ENCODE results near the gene LTA. TPM values are rescaled to one million over a fixed set of nuclear protein-coding genes. Genes with fewer than 3 reads are reported as not detected.
A peak's percentile ranks its signal among the peaks of the same experiment; 100 is the strongest.

Gene LTA
- total RNA-seq, 1 donor from 2014 or later = not detected

DNA sequence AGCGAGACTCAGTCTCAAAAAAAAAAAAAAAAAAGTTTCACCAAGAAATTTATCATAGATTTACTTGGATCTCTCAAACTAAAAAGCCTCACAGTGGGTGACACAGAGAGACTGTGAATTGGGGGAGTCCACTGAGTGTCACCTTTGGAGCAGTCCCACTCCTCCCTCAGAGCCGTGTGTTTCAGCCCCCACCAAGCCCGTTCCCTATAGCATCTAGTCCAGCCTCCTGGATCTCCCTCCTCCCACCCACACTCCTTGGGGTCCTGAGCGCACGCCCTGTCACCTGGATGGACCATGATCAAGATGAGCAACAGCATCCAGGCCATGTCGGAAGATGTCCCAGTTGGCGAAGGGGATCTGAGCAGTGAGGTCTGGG, 20.3 kb downstream of the LTA start:
- Mint-ChIP-seq H3K4me3 (ENCODE audit: unreplicated experiment) (no peak overlapping the region), H3K36me3 (ENCODE audit: unreplicated experiment) (no peaks in the 10 kb centered on the region), H3K27ac (ENCODE audit: unreplicated experiment) (no peak overlapping the region), H3K9me3 (ENCODE audit: unreplicated experiment) (no peaks in the 10 kb centered on the region), H3K4me1 (ENCODE audit: unreplicated experiment) (no peaks in the 10 kb centered on the region), H3K27me3 (ENCODE audit: unreplicated experiment) (no peaks in the 10 kb centered on the region)
- no peak for DNase-seq (ENCODE audit: extremely low spot score, unreplicated experiment)
- TF ChIP-seq, protein P1, sequence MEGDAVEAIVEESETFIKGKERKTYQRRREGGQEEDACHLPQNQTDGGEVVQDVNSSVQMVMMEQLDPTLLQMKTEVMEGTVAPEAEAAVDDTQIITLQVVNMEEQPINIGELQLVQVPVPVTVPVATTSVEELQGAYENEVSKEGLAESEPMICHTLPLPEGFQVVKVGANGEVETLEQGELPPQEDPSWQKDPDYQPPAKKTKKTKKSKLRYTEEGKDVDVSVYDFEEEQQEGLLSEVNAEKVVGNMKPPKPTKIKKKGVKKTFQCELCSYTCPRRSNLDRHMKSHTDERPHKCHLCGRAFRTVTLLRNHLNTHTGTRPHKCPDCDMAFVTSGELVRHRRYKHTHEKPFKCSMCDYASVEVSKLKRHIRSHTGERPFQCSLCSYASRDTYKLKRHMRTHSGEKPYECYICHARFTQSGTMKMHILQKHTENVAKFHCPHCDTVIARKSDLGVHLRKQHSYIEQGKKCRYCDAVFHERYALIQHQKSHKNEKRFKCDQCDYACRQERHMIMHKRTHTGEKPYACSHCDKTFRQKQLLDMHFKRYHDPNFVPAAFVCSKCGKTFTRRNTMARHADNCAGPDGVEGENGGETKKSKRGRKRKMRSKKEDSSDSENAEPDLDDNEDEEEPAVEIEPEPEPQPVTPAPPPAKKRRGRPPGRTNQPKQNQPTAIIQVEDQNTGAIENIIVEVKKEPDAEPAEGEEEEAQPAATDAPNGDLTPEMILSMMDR (IDR thresholded peaks at IDR 0.05) = no peak

DNA sequence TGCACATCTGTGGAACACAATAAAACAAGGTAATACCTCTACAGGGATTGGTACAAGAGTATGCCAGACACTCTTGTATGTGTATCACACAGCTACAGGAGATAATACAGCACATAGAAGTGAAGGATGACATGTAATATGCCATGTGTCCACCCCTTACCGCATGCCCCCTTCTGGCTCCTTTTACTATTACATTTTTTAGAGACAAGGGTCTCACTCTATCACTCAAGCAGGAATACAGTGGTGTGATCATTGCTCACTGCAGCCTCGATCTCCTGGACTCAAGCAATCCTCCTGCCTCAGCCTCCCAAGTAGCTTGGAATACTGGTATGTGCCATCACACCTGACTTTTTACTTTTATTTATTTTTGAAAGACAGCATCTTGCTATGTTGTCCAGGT, 24.9 kb downstream of the LTA start:
- Mint-ChIP-seq H3K27me3 (ENCODE audit: unreplicated experiment) (no peaks in the 10 kb centered on the region), H3K4me3 (ENCODE audit: unreplicated experiment) (no peak overlapping the region), H3K36me3 (ENCODE audit: unreplicated experiment) (no peaks in the 10 kb centered on the region), H3K27ac (ENCODE audit: unreplicated experiment) (no peak overlapping the region), H3K4me1 (ENCODE audit: unreplicated experiment) (no peaks in the 10 kb centered on the region), H3K9me3 (ENCODE audit: unreplicated experiment) (no peaks in the 10 kb centered on the region)
- no peak for DNase-seq (ENCODE audit: extremely low spot score, unreplicated experiment)
- TF ChIP-seq, protein P1 (IDR thresholded peaks at IDR 0.05) = peak; percentile 54

DNA sequence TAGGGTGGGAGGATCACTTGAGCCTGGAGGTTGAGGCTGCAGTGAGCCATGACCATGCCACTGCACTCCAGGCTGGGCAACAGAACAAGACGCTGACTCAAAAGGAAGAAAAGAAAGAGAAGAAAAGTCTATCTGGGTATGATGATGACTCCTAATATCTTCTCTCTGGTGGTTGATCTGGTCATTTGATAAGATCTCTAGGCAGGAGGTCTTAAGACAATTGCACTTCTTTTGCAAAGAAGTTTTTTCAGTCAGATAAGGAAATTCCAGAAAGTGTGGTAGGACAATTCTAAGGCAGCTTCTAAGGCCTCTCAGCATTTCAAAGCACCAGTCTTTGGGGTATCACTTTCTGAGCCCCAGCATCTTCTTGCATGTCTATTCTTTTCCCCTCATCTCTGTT, 35.2 kb downstream of the LTA start:
- no peaks in the 10 kb centered on the region for H3K36me3 Mint-ChIP-seq (ENCODE audit: unreplicated experiment)
- TF ChIP-seq, protein P1 (IDR thresholded peaks at IDR 0.05) = no peak
- H3K4me3 Mint-ChIP-seq (ENCODE audit: unreplicated experiment) = no peak overlapping the region
- H3K27ac Mint-ChIP-seq (ENCODE audit: unreplicated experiment) = no peak overlapping the region
- no peak for DNase-seq (ENCODE audit: extremely low spot score, unreplicated experiment)
- no peaks in the 10 kb centered on the region for H3K9me3 Mint-ChIP-seq (ENCODE audit: unreplicated experiment)
- no peaks in the 10 kb centered on the region for H3K4me1 Mint-ChIP-seq (ENCODE audit: unreplicated experiment)
- no peaks in the 10 kb centered on the region for H3K27me3 Mint-ChIP-seq (ENCODE audit: unreplicated experiment)

DNA sequence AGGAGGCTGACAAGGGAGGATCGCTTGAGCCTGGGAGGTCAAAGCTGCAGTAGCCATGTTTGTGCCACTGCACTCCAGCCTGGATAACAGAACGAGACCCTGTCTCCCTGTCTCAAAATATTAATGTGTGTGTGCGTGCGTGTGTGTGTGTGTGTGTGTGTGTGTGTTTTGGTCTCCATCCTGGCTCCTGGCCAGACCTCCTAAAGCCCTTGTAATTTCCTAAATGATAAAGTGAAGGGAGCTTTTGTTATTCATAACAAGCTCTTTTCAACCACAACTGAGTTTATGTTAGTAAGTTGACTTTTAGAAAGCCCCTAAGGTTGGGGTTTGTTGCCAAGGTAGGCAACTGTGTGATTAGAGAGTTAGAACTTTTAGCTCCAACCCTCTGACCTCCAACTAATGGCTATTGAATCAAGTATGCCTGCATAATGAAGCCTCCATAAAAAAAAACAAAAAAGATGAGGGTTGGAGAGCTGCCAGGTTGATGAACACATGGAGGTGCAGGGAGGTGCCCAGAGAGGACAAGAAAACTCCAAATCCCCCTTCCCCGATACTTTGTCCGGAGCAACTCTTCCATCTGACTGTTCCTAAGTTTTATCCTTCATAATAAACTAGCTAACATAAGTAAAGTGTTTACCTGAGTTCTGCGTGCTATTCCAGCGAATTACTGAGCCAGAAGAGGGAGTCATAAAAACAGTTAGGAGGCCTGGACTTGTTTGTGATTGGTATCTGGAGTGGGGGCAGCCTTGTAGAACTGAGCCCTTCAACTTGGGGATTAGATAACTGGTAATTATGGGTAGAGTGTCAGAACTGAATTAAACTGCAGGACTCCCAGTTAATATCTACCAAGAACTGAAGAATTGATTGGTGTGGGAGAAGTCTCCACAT, 37.7 kb downstream of the LTA start:
- H3K4me3 Mint-ChIP-seq (ENCODE audit: unreplicated experiment) = no peak overlapping the region
- H3K27me3 Mint-ChIP-seq (ENCODE audit: unreplicated experiment) = no peaks in the 10 kb centered on the region
- no peak overlapping the region for H3K27ac Mint-ChIP-seq (ENCODE audit: unreplicated experiment)
- TF ChIP-seq, protein P1 (IDR thresholded peaks at IDR 0.05) = no peak
- H3K36me3 Mint-ChIP-seq (ENCODE audit: unreplicated experiment) = no peaks in the 10 kb centered on the region
- no peak for DNase-seq (ENCODE audit: extremely low spot score, unreplicated experiment)
- no peaks in the 10 kb centered on the region for H3K4me1 Mint-ChIP-seq (ENCODE audit: unreplicated experiment)
- H3K9me3 Mint-ChIP-seq (ENCODE audit: unreplicated experiment) = no peaks in the 10 kb centered on the region

DNA sequence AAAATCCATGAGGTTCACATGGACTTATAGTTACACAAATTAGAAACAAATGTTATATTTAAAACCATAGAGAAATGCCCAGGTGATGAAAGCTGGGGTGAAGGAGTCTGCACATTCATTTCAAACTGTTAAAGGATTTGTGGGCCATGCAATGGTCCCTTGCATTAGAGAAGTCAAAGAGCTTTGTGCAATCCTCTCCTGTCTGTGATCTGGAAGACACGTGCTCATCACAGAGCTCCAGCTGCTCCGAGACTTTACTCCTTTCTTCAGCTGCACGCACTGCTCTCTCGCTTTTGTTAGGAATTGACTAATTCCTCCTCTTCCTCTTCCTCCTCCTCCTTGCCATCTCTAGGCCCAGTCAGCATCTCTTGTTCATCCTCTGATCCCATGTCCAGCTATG, 38.9 kb downstream of the LTA start:
- no peak for DNase-seq (ENCODE audit: extremely low spot score, unreplicated experiment)
- Mint-ChIP-seq H3K36me3 (ENCODE audit: unreplicated experiment) (no peaks in the 10 kb centered on the region), H3K4me1 (ENCODE audit: unreplicated experiment) (no peaks in the 10 kb centered on the region), H3K9me3 (ENCODE audit: unreplicated experiment) (no peaks in the 10 kb centered on the region), H3K27ac (ENCODE audit: unreplicated experiment) (no peak overlapping the region), H3K4me3 (ENCODE audit: unreplicated experiment) (no peak overlapping the region), H3K27me3 (ENCODE audit: unreplicated experiment) (no peaks in the 10 kb centered on the region)
- TF ChIP-seq, protein P1 (IDR thresholded peaks at IDR 0.05) = no peak
